ENCODE data around the gene NIPAL3.
"Not testable (repeated sequence)": the region's sequence is repeated elsewhere in the genome, so short reads cannot be mapped to it uniquely, and the experiment has no call there.

Gene NIPAL3

GRCh38 chr1:24484199-24484598 is 68.6 kb downstream of the NIPAL3 start:
- in situ Hi-C loops (cut with HindIII; ENCODE audit: low sequenced_read_pairs): no loop called here

GRCh38 chr1:24486331-24487065 is 70.9 kb downstream of the NIPAL3 start:
- in situ Hi-C loops (cut with HindIII; ENCODE audit: low sequenced_read_pairs): no loop called here

- in situ Hi-C loops (cut with HindIII; ENCODE audit: low sequenced_read_pairs): no loop called here
These were observed 71.9 kb downstream of the NIPAL3 start for GRCh38 chr1:24487455-24487854.

GRCh38 chr1:24488159-24488558 is 72.6 kb downstream of the NIPAL3 start:
- in situ Hi-C loops (cut with HindIII; ENCODE audit: low sequenced_read_pairs): not testable (repeated sequence)

- in situ Hi-C loops (cut with HindIII; ENCODE audit: low sequenced_read_pairs): no loop called here
These were observed 74.1 kb downstream of the NIPAL3 start for GRCh38 chr1:24489674-24490073.

GRCh38 chr1:24490101-24490781 is 74.6 kb downstream of the NIPAL3 start:
- in situ Hi-C loops (cut with HindIII; ENCODE audit: low sequenced_read_pairs): no loop called here

GRCh38 chr1:24491577-24492360 is 76.2 kb downstream of the NIPAL3 start:
- in situ Hi-C loops (cut with HindIII; ENCODE audit: low sequenced_read_pairs): no loop called here

- in situ Hi-C loops (cut with HindIII; ENCODE audit: low sequenced_read_pairs): not testable (repeated sequence)
These were observed 77.3 kb downstream of the NIPAL3 start for GRCh38 chr1:24492935-24493334.

GRCh38 chr1:24493785-24494184 is 78.2 kb downstream of the NIPAL3 start:
- in situ Hi-C loops (cut with HindIII; ENCODE audit: low sequenced_read_pairs): no loop called here

- in situ Hi-C loops (cut with HindIII; ENCODE audit: low sequenced_read_pairs): no loop called here
These were observed 83.0 kb downstream of the NIPAL3 start for GRCh38 chr1:24498589-24498988.

- in situ Hi-C loops (cut with HindIII; ENCODE audit: low sequenced_read_pairs): no loop called here
These were observed 84.9 kb downstream of the NIPAL3 start for GRCh38 chr1:24500448-24501048.

GRCh38 chr1:24501371-24502064 is 85.9 kb downstream of the NIPAL3 start:
- in situ Hi-C loops (cut with HindIII; ENCODE audit: low sequenced_read_pairs): no loop called here

- in situ Hi-C loops (cut with HindIII; ENCODE audit: low sequenced_read_pairs): no loop called here
These were observed 86.6 kb downstream of the NIPAL3 start for GRCh38 chr1:24502065-24502708.

- in situ Hi-C loops (cut with HindIII; ENCODE audit: low sequenced_read_pairs): no loop called here
These were observed 87.1 kb downstream of the NIPAL3 start, which contains the start of gene RCAN3 for GRCh38 chr1:24502709-24503058. TSS of gene RCAN3 (plus strand) at chr1:24502836. CDS start at chr1:24514373, 11,537 bp downstream.

GRCh38 chr1:24503059-24503751 is 87.6 kb downstream of the NIPAL3 start:
- in situ Hi-C loops (cut with HindIII; ENCODE audit: low sequenced_read_pairs): no loop called here

- in situ Hi-C loops (cut with HindIII; ENCODE audit: low sequenced_read_pairs): no loop called here
These were observed 88.4 kb downstream of the NIPAL3 start for GRCh38 chr1:24503870-24504523.

GRCh38 chr1:24504560-24504959 is 89.0 kb downstream of the NIPAL3 start:
- in situ Hi-C loops (cut with HindIII; ENCODE audit: low sequenced_read_pairs): no loop called here

- in situ Hi-C loops (cut with HindIII; ENCODE audit: low sequenced_read_pairs): no loop called here
These were observed 90.2 kb downstream of the NIPAL3 start for GRCh38 chr1:24505816-24506215.

All from DLD1 (cell line).